ENCODE measurements around the gene GRM7.

The GRM7 gene

GRCh38 chr3:7520593-7520992 is 659.7 kb downstream of the GRM7 start:
- no peak overlapping the region for H3K9ac ChIP-seq
- no peaks in the 10 kb centered on the region for H3K36me3 ChIP-seq
- no peak overlapping the region for H3K4me2 ChIP-seq
- no peak overlapping the region for H3K4me3 ChIP-seq
- TF ChIP-seq Cebpa-rat (IDR thresholded peaks at IDR 0.05), result no peak
- no peaks in the 10 kb centered on the region for H4K20me1 ChIP-seq
- H3K4me1 ChIP-seq, result no peaks in the 10 kb centered on the region
- H3K27me3 ChIP-seq, result no peaks in the 10 kb centered on the region
- H3K9me3 ChIP-seq, result no peaks in the 10 kb centered on the region
- H3K27ac ChIP-seq, result no peak overlapping the region

- no peak overlapping the region for H3K4me3 ChIP-seq
- no peaks in the 10 kb centered on the region for H3K9me3 ChIP-seq
- H3K36me3 ChIP-seq, result no peaks in the 10 kb centered on the region
- H3K4me2 ChIP-seq, result no peak overlapping the region
- H3K4me1 ChIP-seq, result no peaks in the 10 kb centered on the region
- TF ChIP-seq Cebpa-rat (IDR thresholded peaks at IDR 0.05), result no peak
- no peaks in the 10 kb centered on the region for H3K27me3 ChIP-seq
- H4K20me1 ChIP-seq, result no peaks in the 10 kb centered on the region
- no peak overlapping the region for H3K9ac ChIP-seq
- no peak overlapping the region for H3K27ac ChIP-seq
These were observed 675.6 kb downstream of the GRM7 start for GRCh38 chr3:7536510-7536909.

GRCh38 chr3:7536921-7537320 is 676.0 kb downstream of the GRM7 start:
- Histone ChIP-seq H3K4me3 (no peak overlapping the region), H3K9me3 (no peaks in the 10 kb centered on the region), H3K36me3 (no peaks in the 10 kb centered on the region), H3K4me1 (no peaks in the 10 kb centered on the region), H3K4me2 (no peak overlapping the region), H3K9ac (no peak overlapping the region), H4K20me1 (no peaks in the 10 kb centered on the region), H3K27ac (no peak overlapping the region), H3K27me3 (no peaks in the 10 kb centered on the region)
- no peak for TF ChIP-seq Cebpa-rat (IDR thresholded peaks at IDR 0.05)

- Histone ChIP-seq H4K20me1 (no peaks in the 10 kb centered on the region), H3K9ac (no peak overlapping the region), H3K36me3 (no peaks in the 10 kb centered on the region), H3K4me2 (no peak overlapping the region), H3K27ac (no peak overlapping the region), H3K4me1 (no peaks in the 10 kb centered on the region), H3K9me3 (no peaks in the 10 kb centered on the region), H3K4me3 (no peak overlapping the region), H3K27me3 (no peaks in the 10 kb centered on the region)
- no peak for TF ChIP-seq Cebpa-rat (IDR thresholded peaks at IDR 0.05)
These were observed 682.5 kb downstream of the GRM7 start for GRCh38 chr3:7543294-7543880.

GRCh38 chr3:7545334-7545733 is 684.4 kb downstream of the GRM7 start:
- no peak for TF ChIP-seq Cebpa-rat (IDR thresholded peaks at IDR 0.05)
- H3K4me3 ChIP-seq, result no peak overlapping the region

GRCh38 chr3:7546253-7546652 is 685.3 kb downstream of the GRM7 start:
- no peaks in the 10 kb centered on the region for H3K27me3 ChIP-seq
- no peaks in the 10 kb centered on the region for H3K9me3 ChIP-seq
- no peak overlapping the region for H3K27ac ChIP-seq
- H3K9ac ChIP-seq, result no peak overlapping the region
- no peaks in the 10 kb centered on the region for H3K4me1 ChIP-seq
- no peaks in the 10 kb centered on the region for H4K20me1 ChIP-seq
- H3K36me3 ChIP-seq, result no peaks in the 10 kb centered on the region
- no peak overlapping the region for H3K4me2 ChIP-seq
- TF ChIP-seq Cebpa-rat (IDR thresholded peaks at IDR 0.05), result no peak
- no peak overlapping the region for H3K4me3 ChIP-seq

More at GRCh38 chr3:7545334-7545733, 684.4 kb downstream of the GRM7 start:
- no peaks in the 10 kb centered on the region for H3K9me3 ChIP-seq
- H3K9ac ChIP-seq, result no peak overlapping the region
- H4K20me1 ChIP-seq, result no peaks in the 10 kb centered on the region
- H3K27ac ChIP-seq, result no peak overlapping the region
- no peaks in the 10 kb centered on the region for H3K4me1 ChIP-seq
- H3K27me3 ChIP-seq, result no peaks in the 10 kb centered on the region
- H3K36me3 ChIP-seq, result no peaks in the 10 kb centered on the region
- no peak overlapping the region for H3K4me2 ChIP-seq

GRCh38 chr3:7547826-7548225 is 686.9 kb downstream of the GRM7 start:
- Histone ChIP-seq H3K27me3 (no peaks in the 10 kb centered on the region), H4K20me1 (no peaks in the 10 kb centered on the region), H3K27ac (no peak overlapping the region), H3K9me3 (peaks cover 12% of the 10 kb centered on the region), H3K4me3 (no peak overlapping the region), H3K4me2 (no peak overlapping the region), H3K9ac (no peak overlapping the region), H3K36me3 (no peaks in the 10 kb centered on the region), H3K4me1 (no peaks in the 10 kb centered on the region)
- no peak for TF ChIP-seq Cebpa-rat (IDR thresholded peaks at IDR 0.05)

- no peak for TF ChIP-seq Cebpa-rat (IDR thresholded peaks at IDR 0.05)
These were observed 702.0 kb downstream of the GRM7 start for GRCh38 chr3:7562892-7563291.

GRCh38 chr3:7565574-7565973 is 704.7 kb downstream of the GRM7 start:
- Histone ChIP-seq H3K27ac (no peak overlapping the region), H3K9ac (no peak overlapping the region), H3K9me3 (peaks cover 7% of the 10 kb centered on the region), H3K36me3 (no peaks in the 10 kb centered on the region), H3K4me3 (no peak overlapping the region), H3K4me1 (no peaks in the 10 kb centered on the region), H4K20me1 (no peaks in the 10 kb centered on the region), H3K4me2 (no peak overlapping the region), H3K27me3 (no peaks in the 10 kb centered on the region)
- TF ChIP-seq Cebpa-rat (IDR thresholded peaks at IDR 0.05), result no peak

More at GRCh38 chr3:7562892-7563291, 702.0 kb downstream of the GRM7 start:
- Histone ChIP-seq H3K4me1 (no peaks in the 10 kb centered on the region), H3K27me3 (no peaks in the 10 kb centered on the region), H3K9ac (no peak overlapping the region), H4K20me1 (no peaks in the 10 kb centered on the region), H3K4me3 (no peak overlapping the region), H3K4me2 (no peak overlapping the region), H3K36me3 (no peaks in the 10 kb centered on the region), H3K9me3 (no peaks in the 10 kb centered on the region), H3K27ac (no peak overlapping the region)

- H3K27ac ChIP-seq, result no peak overlapping the region
- H3K9ac ChIP-seq, result no peak overlapping the region
These were observed 706.2 kb downstream of the GRM7 start for GRCh38 chr3:7567160-7567559.

More at GRCh38 chr3:7567160-7567559, 706.2 kb downstream of the GRM7 start:
- Histone ChIP-seq H3K27me3 (no peaks in the 10 kb centered on the region), H3K4me3 (no peak overlapping the region), H3K9me3 (peaks cover 19% of the 10 kb centered on the region), H3K4me1 (no peaks in the 10 kb centered on the region), H4K20me1 (no peaks in the 10 kb centered on the region), H3K4me2 (no peak overlapping the region), H3K36me3 (no peaks in the 10 kb centered on the region)
- no peak for TF ChIP-seq Cebpa-rat (IDR thresholded peaks at IDR 0.05)

All from BLaER1 (cell line).